ENCODE measurements around the gene TFAM. TPM values are rescaled to one million over a fixed set of nuclear protein-coding genes. Genes with fewer than 3 reads are reported as not detected.

TFAM gene
- total RNA-seq, 1 donor, result 26.3 TPM

DNA sequence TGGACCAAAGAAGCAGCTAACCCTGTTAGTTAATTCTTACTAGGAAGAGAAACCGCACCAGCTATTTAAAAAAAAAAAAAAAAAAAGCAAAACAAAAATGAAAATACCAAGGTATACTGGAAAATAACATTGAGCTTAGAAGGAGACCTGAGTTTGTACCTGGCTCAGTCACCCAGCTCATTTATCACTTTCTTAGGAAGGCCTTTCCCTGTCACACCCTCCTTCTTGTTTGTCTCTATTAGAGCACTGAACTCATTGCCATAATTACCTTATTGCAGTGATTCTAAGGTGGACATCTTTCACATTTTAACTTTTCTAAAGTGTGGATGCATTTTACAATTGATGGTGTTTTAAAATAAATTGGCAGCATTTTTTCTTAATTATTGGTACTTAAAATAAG lies 26.3 kb upstream of the TFAM start:
- TF ChIP-seq, protein P1, sequence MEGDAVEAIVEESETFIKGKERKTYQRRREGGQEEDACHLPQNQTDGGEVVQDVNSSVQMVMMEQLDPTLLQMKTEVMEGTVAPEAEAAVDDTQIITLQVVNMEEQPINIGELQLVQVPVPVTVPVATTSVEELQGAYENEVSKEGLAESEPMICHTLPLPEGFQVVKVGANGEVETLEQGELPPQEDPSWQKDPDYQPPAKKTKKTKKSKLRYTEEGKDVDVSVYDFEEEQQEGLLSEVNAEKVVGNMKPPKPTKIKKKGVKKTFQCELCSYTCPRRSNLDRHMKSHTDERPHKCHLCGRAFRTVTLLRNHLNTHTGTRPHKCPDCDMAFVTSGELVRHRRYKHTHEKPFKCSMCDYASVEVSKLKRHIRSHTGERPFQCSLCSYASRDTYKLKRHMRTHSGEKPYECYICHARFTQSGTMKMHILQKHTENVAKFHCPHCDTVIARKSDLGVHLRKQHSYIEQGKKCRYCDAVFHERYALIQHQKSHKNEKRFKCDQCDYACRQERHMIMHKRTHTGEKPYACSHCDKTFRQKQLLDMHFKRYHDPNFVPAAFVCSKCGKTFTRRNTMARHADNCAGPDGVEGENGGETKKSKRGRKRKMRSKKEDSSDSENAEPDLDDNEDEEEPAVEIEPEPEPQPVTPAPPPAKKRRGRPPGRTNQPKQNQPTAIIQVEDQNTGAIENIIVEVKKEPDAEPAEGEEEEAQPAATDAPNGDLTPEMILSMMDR (IDR thresholded peaks at IDR 0.05; ENCODE audit: insufficient read depth, low read depth, low read length), result no peak
- no peak for DNase-seq (ENCODE audit: low read depth)
- H3K4me3 ChIP-seq (ENCODE audit: low read depth, low read length), result no peak overlapping the region

DNA sequence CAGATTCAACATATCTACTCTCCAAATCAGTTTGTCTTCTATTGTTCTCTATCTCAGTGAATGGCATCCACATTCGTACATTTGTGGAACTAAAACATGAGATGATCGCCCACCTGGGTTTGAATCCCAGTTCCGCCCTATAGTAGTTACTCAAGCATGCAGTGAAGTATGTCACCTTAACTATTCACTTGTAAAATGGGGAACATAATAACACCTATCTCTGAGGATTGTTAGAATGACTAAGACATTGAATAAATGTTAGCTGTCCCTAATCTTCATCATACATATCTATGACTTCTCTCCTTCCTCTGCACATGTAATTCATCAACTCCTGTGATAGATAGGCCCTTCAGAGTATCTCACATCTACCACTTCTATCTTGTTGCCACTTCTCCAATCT lies 25.7 kb upstream of the TFAM start:
- no peak overlapping the region for H3K4me3 ChIP-seq (ENCODE audit: low read depth, low read length)
- no peak for DNase-seq (ENCODE audit: low read depth)
- TF ChIP-seq, protein P1 (IDR thresholded peaks at IDR 0.05; ENCODE audit: insufficient read depth, low read depth, low read length), result no peak

DNA sequence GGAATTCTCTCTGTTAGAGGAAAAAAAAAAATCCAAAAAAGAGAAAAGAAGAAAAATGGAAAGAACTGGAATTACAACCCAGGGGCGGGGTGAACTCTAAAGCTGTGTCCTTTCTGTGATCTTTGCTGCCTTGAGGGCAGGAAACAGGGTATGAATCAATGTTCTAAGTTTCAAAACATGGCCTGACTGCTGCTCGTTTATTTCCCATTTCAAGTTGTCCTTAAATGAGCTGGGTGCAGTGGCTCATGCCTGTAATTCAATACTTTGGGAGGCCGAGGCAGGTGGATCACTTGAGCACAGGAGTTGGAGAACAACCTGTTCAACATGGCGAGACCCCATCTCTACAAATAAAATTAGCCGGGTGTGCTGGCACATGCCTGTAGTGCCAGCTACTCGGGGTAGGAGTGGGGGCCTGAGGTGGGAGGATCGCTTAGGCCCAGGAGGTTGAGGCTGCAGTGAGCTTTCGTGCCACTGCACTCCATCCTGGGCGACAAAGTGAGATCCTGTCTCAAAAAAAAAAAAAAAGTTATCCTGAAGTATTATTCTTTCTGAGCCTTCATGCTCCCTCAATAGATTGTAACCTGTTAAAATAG lies 24.7 kb upstream of the TFAM start:
- TF ChIP-seq, protein P1 (IDR thresholded peaks at IDR 0.05; ENCODE audit: insufficient read depth, low read depth, low read length), result no peak
- DNase-seq (ENCODE audit: low read depth), result peak; percentile 41
- no peak overlapping the region for H3K4me3 ChIP-seq (ENCODE audit: low read depth, low read length)

DNA sequence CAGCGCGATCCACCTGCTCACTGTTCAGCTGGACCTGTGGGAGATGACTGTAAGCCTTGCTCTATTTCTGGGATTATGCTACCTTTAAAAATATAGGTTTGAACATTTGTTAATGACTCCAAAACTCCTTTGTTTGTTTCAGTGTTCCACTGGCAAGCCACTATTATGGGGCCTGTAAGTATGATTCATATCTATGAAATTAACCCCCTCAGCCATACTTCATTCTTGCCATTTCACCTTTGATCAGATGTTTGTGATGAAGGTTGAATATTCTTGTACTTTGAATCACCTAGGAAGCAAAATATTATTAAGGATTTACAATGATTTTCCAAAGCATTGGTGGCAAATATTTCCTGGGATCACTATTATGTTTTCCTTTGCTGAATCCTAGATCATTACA lies 23.9 kb upstream of the TFAM start:
- no peak for DNase-seq (ENCODE audit: low read depth)
- TF ChIP-seq, protein P1 (IDR thresholded peaks at IDR 0.05; ENCODE audit: insufficient read depth, low read depth, low read length), result no peak
- H3K4me3 ChIP-seq (ENCODE audit: low read depth, low read length), result no peak overlapping the region

DNA sequence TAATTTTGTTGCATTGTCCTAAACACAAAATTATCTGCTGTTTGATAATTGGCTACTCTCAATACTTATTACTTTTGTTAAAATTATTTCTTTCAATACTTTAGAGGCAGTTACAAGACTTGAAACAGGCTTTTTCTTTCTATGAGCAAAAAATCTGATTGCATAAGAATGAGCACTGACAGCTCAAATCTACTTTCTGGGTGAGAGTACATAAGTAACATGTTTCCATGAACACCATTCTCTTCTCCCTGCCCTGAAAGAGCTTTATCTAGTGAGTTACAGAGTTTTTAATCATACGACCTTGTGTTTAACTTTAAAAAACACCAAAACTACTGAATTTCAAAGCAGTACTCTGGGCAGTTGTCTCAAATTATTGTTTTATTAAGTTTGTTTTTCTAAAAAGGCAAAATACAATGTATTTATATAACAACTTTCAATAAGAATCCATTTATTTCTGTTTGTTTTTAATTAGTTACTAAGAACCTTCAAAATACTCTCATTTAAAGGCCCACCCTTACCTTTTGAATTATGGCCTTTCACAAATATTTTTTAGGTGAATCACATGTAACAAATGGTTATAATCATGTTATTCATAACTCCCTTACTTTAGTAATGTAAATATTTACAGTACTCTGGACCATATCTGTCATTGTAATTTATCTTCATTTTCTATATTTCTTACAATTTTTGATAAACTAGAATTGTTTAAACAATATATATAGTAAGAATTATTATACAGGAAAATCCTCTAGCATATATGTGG lies 23.0 kb upstream of the TFAM start:
- DNase-seq (ENCODE audit: low read depth), result peak; percentile 57
- no peak overlapping the region for H3K4me3 ChIP-seq (ENCODE audit: low read depth, low read length)
- TF ChIP-seq, protein P1 (IDR thresholded peaks at IDR 0.05; ENCODE audit: insufficient read depth, low read depth, low read length), result no peak

DNA sequence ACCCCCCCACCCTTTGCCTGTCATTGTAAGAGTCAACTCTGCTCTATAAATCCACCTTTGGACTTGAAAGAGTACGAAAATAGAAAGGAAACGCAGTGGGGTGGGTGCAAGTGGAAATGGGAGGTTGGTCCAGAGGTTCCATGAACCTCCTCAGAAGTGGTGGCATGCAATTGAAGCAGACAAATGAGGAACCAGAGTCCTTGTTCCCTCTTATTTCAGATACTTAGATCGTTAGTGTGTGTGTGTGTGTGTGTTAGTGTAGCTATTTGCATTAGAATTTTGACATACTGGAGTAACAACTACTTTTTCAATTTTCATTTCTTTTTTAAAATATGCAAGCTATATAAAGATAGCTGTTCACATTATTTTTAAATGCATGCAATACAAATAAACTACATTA lies 18.1 kb upstream of the TFAM start:
- no peak for DNase-seq (ENCODE audit: low read depth)
- H3K4me3 ChIP-seq (ENCODE audit: low read depth, low read length), result no peak overlapping the region
- TF ChIP-seq, protein P1 (IDR thresholded peaks at IDR 0.05; ENCODE audit: insufficient read depth, low read depth, low read length), result no peak
